OCI-LY7 (cell line): ENCODE results near the gene LGALS9B.
"Not testable (repeated sequence)": the region's sequence is repeated elsewhere in the genome, so short reads cannot be mapped to it uniquely, and the experiment has no call there.

Source experiments
- CTCF ChIP-seq: fragments of 200-600 bp; sonication (generic); conservative IDR thresholded peaks from 2 replicates; pipeline ENCODE4 v1.5.1; 2014; ENCODE audit warnings: mild to moderate bottlenecking, antibody characterized with exemption, low read length, moderate library complexity, mixed read lengths
- EZH2phosphoT487 ChIP-seq: fragments of 200-600 bp; sonication (generic); IDR thresholded peaks from 2 replicates; pipeline ENCODE4 v1.6.1; 2018; ENCODE audit warnings: low read depth, borderline replicate concordance, mild to moderate bottlenecking, mixed run types, antibody characterized with exemption, low read length, moderate library complexity, mixed read lengths

DNA sequence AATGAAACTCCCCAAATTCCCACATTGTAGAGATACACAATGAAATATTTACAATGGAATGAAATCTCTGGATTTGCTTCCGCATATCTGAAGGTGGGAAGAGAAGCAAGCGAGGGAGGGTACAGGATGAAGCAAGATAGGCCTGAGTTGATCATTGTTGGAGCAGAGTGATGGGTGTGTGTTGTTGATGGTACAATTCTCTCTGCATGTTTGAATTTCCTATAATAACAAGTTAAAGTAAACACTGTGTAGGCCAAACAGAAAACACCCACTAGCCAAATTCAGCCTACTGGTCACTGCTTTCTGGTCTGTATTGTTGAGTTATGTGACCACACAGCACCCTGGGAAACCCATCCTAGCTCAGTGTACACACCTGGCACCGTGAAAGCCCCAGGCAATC, 5.2 kb downstream of the LGALS9B start:
- TF ChIP-seq CTCF, EZH2phosphoT487: not testable (repeated sequence)
